Left colon (tissue), 2 donors: ENCODE results near the gene KIAA1755. TPM values are rescaled to one million over a fixed set of nuclear protein-coding genes. Genes with fewer than 3 reads are reported as not detected.

Source experiments
- ATAC-seq: fragments of 200-7000 bp; cut with Tn5 transposase; one replicate; pipeline ENCODE4 v1.9.1; 2020; ENCODE audit warnings: mild to moderate bottlenecking, moderate library complexity
- DNase-seq, 2 donors: peaks; one replicate each; pipeline ENCODE4 v3.0.0-alpha.2; 2020
- intact Hi-C, 2 donors: fragments of 100-400 bp; cut with DNase I in 1 of 2; cut with micrococcal nuclease in 1 of 2; formaldehyde crosslinking; loops; one replicate each; pipeline versions ENCODE4 v1.11.2 to v1.14.0; 2022; cut with DNase I, micrococcal nuclease
- long read RNA-seq: library from polyadenylated mRNA; unstranded; transcript quantifications from one replicate; pipeline ENCODE4 v2.0.0, GENCODE V29; 2021
- total RNA-seq, 2 donors: library from RNA; stranded (reverse); fragmentation: NEBNext Ultra II Directional; extraction: Animal tissue kit (Norgen Biotek cat#: 25700); gene quantifications; one replicate each; pipeline ENCODE4 v1.2.1, GENCODE V29; 2021
- donor health status: DM: no; HTN: no; CAD: no.
- donor health status: DM: yes; HTN: yes; CAD: no.

Gene KIAA1755, protein sequence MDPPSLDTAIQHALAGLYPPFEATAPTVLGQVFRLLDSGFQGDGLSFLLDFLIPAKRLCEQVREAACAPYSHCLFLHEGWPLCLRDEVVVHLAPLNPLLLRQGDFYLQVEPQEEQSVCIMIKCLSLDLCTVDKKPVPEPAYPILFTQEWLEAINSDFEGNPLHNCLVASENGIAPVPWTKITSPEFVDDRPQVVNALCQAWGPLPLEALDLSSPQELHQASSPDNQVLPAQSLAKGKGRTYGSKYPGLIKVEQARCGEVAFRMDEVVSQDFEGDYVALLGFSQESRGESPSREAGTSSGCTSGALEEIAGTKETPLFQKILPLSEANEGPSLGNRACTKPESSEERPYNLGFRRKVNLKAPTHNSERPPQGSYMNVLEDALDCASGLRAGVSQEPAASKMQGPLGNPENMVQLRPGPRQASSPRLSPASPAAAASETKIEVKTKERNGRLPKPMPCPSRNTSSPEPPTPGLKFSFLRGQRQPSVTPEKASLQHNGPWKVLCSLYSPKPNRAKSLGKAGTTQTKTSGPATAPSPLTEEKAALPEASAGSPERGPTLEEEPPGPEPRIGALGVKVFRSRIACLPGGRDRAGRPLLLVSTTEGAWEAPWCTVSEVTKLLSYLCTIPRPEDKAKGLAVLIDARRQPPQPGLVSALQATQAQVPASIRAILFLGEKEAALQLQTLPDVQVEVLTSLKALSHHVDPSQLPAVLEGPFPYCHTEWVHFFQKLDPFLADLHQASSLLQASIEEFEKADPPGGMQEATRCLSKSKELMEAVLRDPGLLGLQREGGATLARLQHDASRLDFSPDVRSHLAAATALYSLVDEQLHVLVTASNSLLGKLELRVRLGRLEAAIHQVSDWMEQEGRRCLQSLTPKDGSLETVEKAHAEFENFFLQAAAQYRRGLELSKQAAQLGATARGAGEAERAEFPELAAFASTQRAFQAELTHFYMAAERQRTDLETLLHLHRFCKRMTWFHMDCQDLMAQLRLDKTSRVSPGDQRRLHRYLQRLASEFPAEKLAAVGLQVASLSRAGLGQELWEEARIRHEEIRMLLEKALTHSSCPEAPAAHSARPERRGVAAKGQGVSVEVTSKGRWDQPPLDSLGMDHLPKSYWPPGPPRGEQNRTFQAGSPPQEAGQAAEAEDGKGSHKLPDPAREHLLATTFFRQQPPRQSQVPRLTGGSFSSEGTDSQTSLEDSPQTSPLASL
- 1 to 10 TPM in 1 of 2 donors, under 1 TPM in 1; 0.34 to 2.5 TPM for total RNA-seq
- long read RNA-seq: 0 reads

DNA sequence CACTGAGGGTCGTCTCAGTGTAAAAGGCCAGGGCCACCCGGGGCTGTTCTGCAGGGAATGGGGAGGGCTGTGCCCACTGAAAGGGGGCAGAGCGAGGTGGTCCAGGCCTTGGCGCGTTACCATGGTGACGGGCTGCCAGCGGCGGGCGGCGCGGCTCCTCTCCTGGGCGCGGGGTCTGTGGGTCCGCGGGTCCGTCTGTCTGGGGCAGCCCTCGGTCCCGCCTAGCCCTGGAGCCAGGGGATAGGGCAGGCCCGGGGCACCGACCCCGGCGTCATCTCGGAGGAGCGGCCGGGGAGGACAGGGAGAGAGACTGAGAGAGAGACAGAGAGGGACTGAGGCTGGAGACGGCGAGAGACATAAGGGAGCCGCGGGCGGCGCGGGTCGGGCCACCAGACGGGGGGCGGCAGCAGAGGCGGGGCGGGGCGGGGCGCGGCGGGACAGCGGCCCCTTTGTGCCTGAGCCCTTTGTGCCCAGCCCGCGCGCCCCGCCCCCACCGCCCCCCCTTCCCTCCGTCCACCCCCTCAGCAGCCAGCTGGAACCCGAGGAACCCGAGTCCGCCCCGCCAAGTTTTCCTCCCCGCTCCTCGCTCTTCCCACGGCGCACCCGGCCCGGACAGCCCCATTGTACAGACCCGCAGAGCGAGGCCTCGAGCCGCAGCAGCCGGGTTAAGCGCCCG, at the start of gene KIAA1755:
Gene KIAA1755 (minus strand): TSS at position 358 of the 676 bp plus-strand sequence. CDS start 235 bp downstream, at position 123.
- intact Hi-C loops: no loop called here
- ATAC-seq (no peak), DNase-seq (no peak)

DNA sequence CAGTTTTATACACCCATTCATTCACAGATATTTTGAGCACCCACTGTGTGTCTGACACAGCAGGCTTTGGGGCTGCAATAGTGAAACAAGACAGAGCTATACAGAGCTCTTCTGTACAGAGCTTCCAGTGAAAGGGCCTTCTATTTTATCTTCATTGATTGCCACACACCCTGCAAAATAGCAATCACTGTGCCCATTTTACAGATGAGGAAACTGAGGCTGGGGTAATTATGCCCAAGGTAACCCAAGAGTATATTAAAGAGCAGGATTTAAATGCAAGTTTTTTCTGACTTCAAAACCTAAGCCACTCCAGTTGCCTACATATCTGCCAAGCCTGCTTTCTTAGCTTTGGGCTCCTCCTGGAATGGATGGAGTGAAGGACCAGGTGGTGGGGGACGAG, 47.9 kb upstream of the KIAA1755 start:
- DNase-seq (no peak), ATAC-seq (no peak)
- intact Hi-C loops: no loop called here

DNA sequence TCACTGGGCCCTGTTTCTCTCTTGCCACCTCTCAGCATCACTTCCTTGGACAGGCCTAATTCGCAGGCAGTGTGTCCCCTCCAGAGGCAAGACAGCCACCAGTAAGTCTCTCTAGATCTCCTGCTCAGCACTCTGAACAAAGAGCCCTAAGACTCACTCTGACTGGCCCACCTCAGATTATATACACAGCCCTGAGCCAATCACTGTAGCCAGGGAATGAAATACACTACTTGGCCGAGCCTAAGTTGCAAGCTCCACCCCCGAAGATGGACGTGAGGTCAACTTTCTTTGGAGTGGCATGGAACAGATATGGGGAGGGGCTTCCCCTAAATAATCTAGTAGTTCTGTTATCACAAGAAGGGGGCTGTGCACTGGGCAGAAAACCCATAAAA, 47.5 kb upstream of the KIAA1755 start:
- no peak for ATAC-seq
- intact Hi-C loops: no loop called here
- DNase-seq: no peak

DNA sequence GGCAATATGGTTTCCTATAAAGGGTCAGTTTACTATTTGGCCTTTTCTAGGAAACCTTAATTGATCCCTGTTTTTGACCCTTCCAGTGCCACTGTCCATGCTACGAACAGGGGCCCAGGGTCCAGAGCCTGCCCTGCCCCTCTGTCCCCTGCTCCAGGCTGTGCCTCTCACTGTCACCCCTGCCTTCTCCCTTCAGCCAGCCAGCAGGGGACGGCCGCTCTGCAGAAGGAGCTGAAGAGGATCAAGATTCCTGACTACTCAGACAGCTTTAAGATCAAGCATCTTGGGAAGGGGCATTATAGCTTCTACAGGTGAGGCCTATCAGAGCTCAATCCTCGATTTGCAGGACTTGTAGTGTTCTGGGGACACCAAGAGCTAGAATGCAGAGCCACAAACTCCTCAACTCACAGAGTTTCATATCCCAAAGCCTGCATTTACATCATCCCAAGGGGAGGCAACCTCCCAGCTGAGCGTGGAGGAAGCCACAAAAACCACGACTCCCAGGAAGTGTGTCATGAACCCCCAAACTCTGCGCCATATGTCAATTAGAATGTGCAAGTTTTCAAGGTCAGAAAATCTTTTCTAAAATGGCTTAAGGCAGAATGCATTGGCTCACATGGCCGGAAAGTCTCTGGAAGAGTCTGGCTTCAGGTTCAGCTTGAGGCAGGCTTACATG, 47.0 kb upstream of the KIAA1755 start:
- no peak for DNase-seq
- no peak for ATAC-seq
- intact Hi-C loops: no loop called here

DNA sequence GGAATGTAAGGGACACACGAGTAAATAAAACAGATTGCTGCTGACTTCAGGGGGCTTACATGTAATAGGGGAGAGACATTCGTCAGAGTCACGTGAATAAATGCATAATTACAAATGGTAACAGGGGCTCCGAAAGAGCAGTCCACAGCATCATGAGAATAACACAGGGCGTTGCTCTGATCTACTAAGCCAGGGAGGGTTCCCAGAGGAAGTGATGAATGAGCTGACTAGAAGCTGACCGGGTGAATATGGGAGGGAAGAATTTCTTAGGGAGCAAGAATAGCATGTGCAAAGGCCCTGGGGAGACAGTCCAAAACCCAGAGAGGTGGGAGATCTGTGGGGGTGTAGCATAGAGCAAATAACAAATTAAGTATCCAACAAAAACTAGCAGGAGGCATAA, 45.8 kb upstream of the KIAA1755 start:
- intact Hi-C loops: no loop called here
- DNase-seq: no peak
- no peak for ATAC-seq

DNA sequence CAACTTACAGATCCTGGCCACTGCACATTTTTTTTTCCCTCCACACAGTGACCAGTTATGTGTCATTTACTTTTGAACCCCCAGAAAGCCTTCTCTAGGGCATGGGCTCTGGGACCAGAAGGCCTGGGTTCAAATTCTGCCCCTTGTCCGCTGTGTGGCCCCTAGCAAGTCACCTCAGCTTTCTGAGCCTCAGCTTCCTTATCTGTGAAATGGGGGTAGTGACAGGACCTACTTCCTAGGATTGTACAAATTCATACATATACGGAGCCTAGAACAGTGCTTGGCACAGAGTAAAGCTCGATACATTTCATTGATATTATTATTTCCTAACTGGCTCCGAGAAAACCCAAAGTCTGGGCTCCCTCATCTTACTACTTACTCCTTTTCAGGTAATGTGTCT, 45.0 kb upstream of the KIAA1755 start:
- intact Hi-C loops: no loop called here
- no peak for ATAC-seq
- no peak for DNase-seq

DNA sequence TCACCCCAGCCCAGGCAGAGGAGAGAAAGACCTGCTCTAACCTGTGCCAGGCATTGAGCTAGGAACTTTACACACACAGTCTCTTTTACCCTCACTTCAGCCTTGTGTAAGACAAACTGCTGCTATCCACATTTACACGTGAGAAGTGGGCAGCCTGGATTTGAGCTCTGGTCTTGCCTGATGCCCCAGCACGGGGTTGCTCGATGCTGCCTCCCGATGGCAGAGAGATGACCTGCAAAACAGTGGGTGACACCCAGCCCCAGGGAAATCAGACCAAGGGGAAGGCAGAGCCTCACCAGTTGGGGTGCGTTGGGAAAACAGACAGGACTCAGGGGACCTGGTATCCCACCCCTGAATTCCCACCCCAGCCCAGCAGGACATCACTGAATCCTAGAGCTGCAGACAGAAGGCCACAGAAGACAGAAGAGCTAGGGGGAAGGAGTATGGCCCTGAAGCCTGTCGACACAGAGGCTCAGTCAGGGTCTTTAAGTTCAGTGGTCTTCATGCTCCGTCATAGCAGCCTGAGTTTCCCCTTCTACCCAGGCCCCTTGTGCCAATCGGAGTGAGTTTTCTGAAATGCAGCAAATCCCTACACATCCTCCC, 44.4 kb upstream of the KIAA1755 start:
- DNase-seq (peak in 1 of 2 donors; percentile 26), ATAC-seq (no peak)
- intact Hi-C loops: no loop called here

DNA sequence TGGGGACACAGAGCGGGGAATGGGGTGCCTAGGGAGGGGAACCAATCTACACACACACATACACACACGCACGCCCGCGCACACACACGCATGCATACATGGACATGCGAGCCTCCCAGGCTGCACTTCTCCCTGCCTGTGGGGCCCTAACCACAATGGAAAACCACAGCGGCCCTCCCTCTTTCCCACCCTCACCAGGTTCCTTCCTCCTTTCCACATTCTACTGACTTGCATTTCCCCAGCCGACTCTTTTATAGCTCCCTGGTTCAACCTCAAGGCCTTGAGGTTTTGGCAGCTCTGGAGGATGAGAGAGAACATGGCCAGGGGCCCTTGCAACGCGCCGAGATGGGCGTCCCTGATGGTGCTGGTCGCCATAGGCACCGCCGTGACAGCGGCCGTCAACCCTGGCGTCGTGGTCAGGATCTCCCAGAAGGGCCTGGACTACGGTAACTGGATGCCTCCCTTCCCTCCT, 43.4 kb upstream of the KIAA1755 start, which contains the start of gene BPI:
Gene BPI (plus strand): TSS at position 249 of the 472 bp plus-strand sequence. CDS start 68 bp downstream, at position 317.
- DNase-seq: peak in 1 of 2 donors; percentile 14
- ATAC-seq: no peak
- intact Hi-C loops: no loop called here

DNA sequence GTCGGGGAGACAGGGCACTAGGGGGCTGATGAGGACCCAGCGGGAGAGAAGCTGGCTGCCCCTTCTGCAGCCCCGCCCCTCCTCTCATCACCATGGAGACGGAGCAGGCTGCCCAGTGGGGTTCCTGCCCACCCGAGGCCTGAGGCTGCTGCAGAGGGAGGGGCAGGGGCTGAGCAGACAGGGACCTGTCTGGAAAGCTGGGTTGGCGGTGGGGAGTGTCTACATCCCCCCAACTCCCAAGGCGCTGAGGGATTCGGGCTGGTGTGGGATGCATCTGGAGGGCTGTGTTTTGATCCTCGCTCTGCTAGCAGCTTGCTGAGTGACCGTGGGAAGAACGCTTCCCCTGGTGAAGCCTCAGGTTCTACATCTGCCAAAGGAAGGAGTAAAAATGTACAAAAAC, 42.3 kb upstream of the KIAA1755 start:
- intact Hi-C loops: no loop called here
- no peak for DNase-seq
- ATAC-seq: no peak

DNA sequence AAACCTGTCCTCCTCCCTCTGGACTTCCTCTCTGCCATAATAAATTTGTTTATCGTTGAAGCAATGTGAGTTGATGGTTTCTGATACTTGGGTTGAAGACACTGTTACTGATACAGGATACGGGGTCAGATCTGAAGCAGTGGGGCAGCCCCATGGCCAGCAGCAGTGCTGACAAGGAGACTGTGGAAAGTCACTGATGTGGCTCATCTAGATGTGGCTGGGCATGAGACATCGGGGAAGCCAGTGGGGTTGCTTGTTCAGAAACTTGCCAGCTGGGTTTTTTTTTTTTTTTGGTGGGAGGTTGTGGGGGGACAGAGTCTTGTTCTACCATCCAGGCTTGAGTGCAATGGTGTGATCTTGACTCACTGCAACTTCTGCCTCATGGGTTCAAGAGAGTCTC, 40.8 kb upstream of the KIAA1755 start:
- DNase-seq (no peak), ATAC-seq (no peak)
- intact Hi-C loops: no loop called here

DNA sequence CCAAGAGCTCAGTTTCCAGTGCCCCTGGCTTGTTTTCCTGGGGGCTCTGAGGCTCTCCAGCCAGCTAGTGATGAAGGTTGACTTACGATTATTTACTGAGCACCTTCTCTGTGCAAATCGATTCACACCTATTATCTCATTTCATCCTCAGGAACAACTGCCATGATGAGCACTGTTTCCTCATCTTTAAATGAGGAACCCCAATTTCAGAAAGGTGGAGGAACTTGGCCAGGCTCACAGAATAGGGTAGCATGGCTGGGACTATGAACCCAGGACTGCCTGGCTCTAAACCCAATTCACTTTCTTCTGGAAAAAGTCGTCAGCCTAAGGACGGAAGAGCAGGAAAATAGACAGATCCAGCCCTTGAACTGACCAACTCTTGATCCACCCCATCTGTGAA, 39.9 kb upstream of the KIAA1755 start:
- no peak for DNase-seq
- no peak for ATAC-seq
- intact Hi-C loops: no loop called here

DNA sequence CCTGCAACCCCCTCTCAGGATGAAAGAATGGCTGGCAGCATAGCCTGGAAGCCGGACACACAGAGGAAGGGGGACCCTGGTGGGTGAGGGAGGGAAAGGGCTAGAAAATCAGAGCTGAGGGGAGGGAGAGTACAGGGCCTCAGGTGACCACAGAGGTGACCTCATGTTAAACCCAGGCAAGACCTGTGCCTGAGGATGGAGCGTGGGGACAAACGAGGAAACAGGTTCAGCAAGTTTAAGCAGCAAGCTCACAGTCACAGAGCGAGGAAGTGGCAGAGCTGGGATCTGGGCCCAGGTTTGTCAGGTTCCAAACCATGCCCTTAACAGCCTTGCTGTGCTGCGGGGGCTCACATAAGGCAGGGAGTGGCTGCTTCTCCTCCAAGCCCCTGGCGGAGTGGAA, 39.4 kb upstream of the KIAA1755 start:
- DNase-seq (no peak), ATAC-seq (no peak)
- intact Hi-C loops: no loop called here

DNA sequence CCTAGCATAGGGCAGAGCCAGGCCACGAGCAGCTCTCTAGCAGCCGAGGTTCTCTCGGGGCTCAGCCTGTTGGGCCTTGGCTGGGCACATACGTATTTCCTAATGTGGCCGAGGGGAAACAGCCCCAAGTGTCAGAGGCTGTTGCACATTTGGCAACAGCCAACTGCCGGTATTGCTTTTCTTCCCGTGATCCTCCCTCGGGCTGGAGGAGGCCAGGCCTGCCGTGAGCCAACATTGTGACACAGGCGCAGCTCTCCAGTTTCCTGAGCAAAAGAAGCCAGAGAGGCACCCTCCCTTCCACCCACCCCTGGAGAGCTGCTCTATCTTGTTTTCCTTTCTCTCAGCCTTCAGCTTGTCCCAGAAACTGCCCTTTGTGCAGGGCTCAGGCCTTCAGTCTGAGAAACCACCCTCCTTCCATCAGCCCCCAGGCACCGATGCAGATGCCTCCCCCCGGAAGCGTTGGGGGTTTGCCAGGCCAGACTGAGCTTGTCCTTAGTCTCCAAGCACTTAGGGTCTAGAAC, 38.3 kb upstream of the KIAA1755 start:
- DNase-seq (peak; percentile 34 to 70), ATAC-seq (peak; percentile 14)
- intact Hi-C loops: no loop called here

DNA sequence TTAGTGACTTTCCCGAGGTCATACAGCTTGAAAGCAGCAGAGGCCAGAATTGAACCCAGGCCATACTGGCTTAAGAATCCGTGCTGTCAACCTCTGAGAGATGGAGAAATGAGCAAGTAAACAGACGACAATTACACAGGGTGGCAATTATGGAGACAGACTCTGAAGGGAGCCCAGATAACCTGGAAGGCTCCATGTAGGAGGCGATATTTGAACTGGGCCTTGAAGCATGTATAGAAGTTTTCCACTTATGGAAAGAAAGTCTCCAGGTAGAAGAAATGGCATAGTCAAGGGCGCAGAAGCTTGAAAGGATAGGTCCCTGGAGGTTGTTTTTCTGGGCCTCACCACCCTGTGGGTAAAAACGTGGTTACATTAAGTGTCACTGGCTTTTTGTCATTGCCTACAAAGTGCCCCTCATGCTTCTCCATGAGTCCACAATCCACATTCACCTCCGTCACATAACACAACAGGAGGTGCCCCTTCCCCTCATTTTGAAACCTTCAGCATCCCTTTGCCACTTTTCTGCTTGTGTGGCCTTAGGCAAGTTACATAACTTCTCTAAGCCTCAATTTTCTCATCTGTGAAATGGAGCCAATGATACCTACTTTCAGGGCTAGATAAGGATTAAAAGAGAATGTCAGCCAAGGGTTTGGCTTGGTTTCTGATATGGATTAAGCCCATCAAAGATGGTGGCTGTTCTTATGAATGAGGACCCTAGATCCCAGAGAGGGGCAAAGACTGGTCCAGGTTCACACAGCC, 37.6 kb upstream of the KIAA1755 start:
- no peak for ATAC-seq
- no peak for DNase-seq
- intact Hi-C loops: no loop called here

DNA sequence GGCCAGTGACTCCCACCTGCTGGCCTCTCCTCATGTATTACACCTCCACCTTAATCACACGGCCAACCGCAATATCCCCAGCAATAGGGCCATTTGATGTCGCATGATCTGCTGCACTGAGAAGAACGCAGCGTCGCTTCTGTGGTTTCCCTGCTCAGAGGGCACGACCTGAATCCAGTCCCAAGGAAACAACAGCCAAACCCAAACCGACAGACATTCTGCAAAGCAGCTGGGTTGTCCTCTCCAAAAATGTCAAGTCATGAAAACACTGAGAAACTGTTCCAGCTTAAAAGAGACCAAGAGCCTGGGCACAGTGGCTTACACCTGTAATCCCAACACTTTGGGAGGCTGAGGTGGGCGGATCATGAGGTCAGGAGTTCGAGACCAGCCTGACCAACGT, 35.9 kb upstream of the KIAA1755 start:
- intact Hi-C loops: no loop called here
- ATAC-seq (no peak), DNase-seq (no peak)

DNA sequence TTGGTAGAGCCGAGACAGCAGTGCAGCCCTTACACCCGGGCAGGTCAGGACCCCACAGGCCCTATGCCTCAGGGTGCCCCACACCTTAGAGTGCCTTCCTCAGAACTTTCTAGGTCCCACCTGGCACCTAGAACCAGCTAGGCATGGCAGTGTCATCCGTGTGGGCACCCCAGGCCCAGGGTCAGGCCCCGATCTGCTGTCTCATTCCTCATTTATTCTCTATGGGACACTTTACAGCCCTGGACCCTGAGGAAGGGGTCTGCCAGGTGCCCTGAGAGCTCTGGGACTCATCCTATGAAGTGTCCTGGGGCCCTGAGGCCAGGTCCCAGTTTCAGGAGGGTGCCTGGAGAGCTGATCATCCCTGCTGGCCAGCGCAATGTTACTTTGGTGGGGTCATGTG, 35.3 kb upstream of the KIAA1755 start:
- ATAC-seq (no peak), DNase-seq (no peak)
- intact Hi-C loops: no loop called here

DNA sequence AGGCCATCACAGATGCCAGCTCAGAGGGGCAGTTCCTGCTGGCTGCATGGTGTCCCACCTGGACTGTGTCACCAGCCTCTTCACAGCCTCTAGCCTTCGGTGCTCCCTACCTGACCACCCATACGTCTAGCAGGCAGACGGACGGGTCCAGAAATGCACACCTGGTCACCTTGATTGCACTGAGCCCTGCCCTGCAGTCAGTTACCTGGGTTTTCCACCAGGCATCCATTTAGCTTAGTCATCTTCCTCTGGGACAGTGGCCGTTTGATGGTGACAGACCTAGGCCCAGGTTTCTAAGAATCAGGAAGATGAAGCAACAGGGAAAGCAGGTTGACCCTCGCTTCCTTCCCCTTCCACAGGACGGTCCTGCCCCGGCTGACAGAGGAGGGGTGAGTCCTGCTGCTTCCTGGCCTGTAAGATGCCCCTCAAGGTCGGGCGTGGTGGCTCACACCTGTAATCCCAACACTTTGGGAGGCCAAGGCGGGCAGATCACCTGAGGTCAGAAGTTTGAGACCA, 33.6 kb upstream of the KIAA1755 start:
- no peak for DNase-seq
- intact Hi-C loops: no loop called here
- ATAC-seq: no peak
